Glutamatergic neuron (in vitro differentiated cells): ENCODE results near the gene EFNB2. TPM values are rescaled to one million over a fixed set of nuclear protein-coding genes. Genes with fewer than 3 reads are reported as not detected.

Experiments
- DNase-seq: peaks from one replicate; pipeline ENCODE4 v3.0.0; 2022
- H3K27ac Mint-ChIP-seq: one replicate; pipeline ENCODE4 v1.8.0; 2020; ENCODE audit warnings: mild to moderate bottlenecking, mixed read lengths, inconsistent platforms; ENCODE audit not compliant: unreplicated experiment
- H3K27me3 Mint-ChIP-seq: one replicate; pipeline ENCODE4 v1.8.0; 2020; ENCODE audit warnings: mild to moderate bottlenecking, moderate library complexity, mixed read lengths, inconsistent platforms; ENCODE audit not compliant: unreplicated experiment
- H3K36me3 Mint-ChIP-seq: one replicate; pipeline ENCODE4 v1.8.0; 2020; ENCODE audit warnings: mild to moderate bottlenecking, mixed read lengths, inconsistent platforms; ENCODE audit not compliant: unreplicated experiment
- H3K4me1 Mint-ChIP-seq: one replicate; pipeline ENCODE4 v1.8.0; 2020; ENCODE audit warnings: mild to moderate bottlenecking, low read depth, mixed read lengths, inconsistent platforms; ENCODE audit not compliant: unreplicated experiment
- H3K4me3 Mint-ChIP-seq: one replicate; pipeline ENCODE4 v1.8.0; 2020; ENCODE audit warnings: mild to moderate bottlenecking, mixed read lengths, inconsistent platforms; ENCODE audit not compliant: unreplicated experiment
- H3K9me3 Mint-ChIP-seq: one replicate; pipeline ENCODE4 v1.8.0; 2020; ENCODE audit warnings: mild to moderate bottlenecking, moderate library complexity, mixed read lengths, inconsistent platforms; ENCODE audit not compliant: unreplicated experiment
- CTCF ChIP-seq: fragments of 200-600 bp; sonication (generic); IDR thresholded peaks from one replicate; pipeline ENCODE4 v1.5.0; 2021; ENCODE audit not compliant: partially characterized antibody, unreplicated experiment
- total RNA-seq: library from RNA; stranded (reverse); fragmentation: NEBNext Ultra II Directional; extraction: Animal tissue kit (Norgen Biotek cat#: 25700); gene quantifications from one replicate; pipeline ENCODE4 v1.2.1, GENCODE V29; 2021; ENCODE audit not compliant: unreplicated experiment

EFNB2 gene
- total RNA-seq, 1 donor from 2014 or later, result 51.1 TPM

DNA sequence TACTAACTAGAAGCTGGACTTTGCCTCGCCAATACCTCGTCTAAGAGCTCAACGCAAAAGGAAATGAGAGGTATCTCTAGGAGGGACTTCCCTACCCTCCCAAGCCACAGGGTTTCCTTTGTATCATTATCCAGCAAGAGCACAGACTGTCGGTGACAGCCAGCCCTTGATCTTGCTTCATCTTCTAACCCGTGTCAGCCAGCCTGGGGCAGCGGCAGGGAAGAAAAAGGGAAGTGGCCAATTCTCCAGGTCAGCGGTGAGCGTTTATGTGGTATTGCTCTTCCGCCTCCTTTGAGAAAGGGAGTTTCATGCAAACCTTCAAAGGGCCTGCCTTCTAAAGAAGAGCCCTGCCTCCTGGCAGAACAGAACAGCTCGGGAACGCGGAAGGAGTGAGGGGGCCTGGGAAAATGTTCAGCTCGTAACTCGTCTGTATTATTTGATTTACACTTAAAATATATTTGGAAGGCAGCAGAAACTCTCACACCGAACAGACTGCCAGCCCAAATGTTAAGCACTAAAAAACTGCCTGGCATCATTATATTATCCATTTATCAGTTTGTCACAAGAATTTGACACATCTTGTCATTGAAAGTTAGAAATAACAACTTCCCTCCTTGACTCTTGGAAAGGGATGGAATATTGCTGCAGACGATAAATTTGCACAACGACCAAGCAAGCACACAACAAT lies 41.8 kb downstream of the EFNB2 start:
- no peak for DNase-seq
- peaks cover 7% of the 10 kb centered on the region for H3K4me1 Mint-ChIP-seq
- H3K27me3 Mint-ChIP-seq, result no peaks in the 10 kb centered on the region
- no peaks in the 10 kb centered on the region for H3K36me3 Mint-ChIP-seq
- H3K4me3 Mint-ChIP-seq, result no peak overlapping the region
- peaks cover 5% of the 10 kb centered on the region for H3K9me3 Mint-ChIP-seq
- H3K27ac Mint-ChIP-seq, result no peak overlapping the region
- TF ChIP-seq CTCF, result no peak

GRCh38 chr13:106492588-106493475 lies 42.6 kb downstream of the EFNB2 start:
- Mint-ChIP-seq H3K4me1 (peaks cover 4% of the 10 kb centered on the region), H3K4me3 (no peak overlapping the region), H3K36me3 (no peaks in the 10 kb centered on the region), H3K27ac (no peak overlapping the region), H3K9me3 (peaks cover 5% of the 10 kb centered on the region), H3K27me3 (no peaks in the 10 kb centered on the region)
- no peak for TF ChIP-seq CTCF
- no peak for DNase-seq

GRCh38 chr13:106491928-106492587 lies 43.4 kb downstream of the EFNB2 start:
- no peak for TF ChIP-seq CTCF
- Mint-ChIP-seq H3K27me3 (no peaks in the 10 kb centered on the region), H3K4me1 (peaks cover 2% of the 10 kb centered on the region), H3K9me3 (peaks cover 5% of the 10 kb centered on the region), H3K4me3 (no peak overlapping the region), H3K27ac (no peak overlapping the region), H3K36me3 (no peaks in the 10 kb centered on the region)
- DNase-seq, result no peak

DNA sequence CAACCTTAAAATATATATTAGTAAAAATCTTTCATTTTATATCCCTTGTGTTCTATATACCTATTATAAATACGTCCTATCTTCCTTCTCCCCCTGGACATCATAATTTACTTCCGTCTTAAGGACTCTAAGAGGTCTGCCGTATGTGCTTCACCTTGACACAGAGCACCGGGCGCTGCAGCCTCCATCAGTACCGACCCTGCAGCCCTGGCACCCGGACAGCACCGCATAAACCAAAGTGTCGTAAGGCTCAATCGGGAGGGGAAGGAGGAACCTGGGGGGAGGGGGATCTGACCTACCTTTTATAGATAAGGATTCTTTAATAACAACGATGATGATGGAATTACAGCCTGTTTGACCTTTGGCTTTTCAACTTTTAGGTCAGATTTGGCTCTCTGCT lies 44.0 kb downstream of the EFNB2 start:
- no peaks in the 10 kb centered on the region for H3K27me3 Mint-ChIP-seq
- H3K4me1 Mint-ChIP-seq, result peaks cover 2% of the 10 kb centered on the region
- no peak overlapping the region for H3K4me3 Mint-ChIP-seq
- no peak overlapping the region for H3K27ac Mint-ChIP-seq
- DNase-seq, result no peak
- no peaks in the 10 kb centered on the region for H3K36me3 Mint-ChIP-seq
- no peak for TF ChIP-seq CTCF
- H3K9me3 Mint-ChIP-seq, result peaks cover 5% of the 10 kb centered on the region
